Measurements from ENCODE around the gene GRK1.

Gene GRK1

DNA sequence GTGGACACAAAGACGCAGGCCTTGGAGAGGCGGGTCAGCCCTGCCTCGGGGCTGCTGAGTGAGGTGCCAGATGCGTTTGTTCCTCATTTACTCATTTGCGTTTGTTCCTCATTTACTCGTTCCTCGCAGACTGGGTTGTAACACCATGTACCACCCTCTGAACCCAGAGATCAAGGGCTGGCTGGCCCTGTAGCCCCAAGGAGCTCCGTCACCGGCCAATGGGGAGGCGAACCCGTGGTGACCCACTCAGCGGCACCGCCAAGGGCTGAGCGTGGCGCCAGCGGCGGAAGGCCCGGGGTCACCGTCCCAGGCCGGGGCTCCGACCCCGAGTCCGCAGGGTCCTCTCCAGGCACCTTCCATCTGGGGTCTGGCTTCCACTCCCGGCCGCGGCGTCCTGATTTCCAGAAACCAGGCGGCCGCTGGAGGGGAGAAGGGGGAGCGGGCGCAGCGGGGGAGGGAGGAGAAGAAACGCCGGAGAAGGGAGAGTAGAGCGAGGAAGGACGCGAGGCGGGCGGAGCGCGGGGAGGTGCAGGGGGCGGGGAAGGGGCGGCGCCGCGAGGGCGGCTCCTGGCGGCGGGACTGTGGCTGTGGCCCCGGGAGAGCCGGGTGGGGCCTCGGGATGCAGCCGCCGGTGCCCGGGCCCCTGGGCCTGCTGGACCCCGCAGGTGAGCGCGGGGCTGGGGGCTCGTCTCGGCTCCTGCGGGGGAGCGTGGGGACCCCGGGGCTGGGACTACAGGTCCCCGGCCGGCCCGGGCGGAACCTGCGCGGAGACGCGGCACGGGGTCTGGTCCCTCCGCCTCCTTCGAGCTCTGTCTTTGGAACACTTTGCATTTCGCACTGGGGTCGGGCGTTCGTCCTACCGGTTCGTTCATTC lies 91.9 kb downstream of the GRK1 start, which contains the start of gene TMEM255B:
TSS of gene TMEM255B (plus strand) at position 576 of the 874 bp plus-strand sequence. CDS start at position 620, 44 bp downstream.
- DNase-seq (ENCODE audit: low read depth) = peak; percentile 64

DNA sequence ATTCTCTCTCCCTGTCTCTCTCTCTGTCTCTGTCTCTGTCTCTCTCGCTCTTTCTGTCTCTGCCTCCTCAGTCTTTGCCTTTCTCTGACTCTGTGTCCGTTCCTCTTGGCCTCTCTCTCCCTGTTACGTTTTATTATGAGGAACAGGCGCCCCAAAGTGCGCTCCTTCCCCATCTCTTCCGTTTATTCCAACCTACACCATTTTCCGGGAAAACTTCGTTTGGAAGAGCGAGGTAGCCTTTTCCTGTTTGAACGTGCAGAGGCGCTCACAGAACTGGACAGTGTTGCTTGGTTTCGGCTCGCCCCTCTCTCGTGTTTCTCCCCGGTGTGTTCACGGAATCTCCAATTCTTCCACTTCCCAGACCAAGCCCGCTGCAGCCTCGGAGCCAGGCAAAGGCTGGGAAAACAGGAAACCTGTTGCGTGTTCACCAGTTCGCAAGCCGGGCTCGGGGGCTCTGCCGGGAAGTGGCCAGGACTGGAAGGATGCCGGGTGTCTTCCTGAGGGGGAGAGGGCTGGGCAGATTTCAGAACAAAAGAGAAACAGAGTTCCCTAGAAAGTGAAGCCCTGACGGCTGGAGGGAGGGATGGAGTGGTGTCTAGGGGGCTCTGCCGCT lies 92.6 kb downstream of the GRK1 start:
- no peak for DNase-seq (ENCODE audit: low read depth)

GRCh38 chr13:113761136-113761535 lies 94.1 kb downstream of the GRK1 start:
- no peak for DNase-seq (ENCODE audit: low read depth)

DNA sequence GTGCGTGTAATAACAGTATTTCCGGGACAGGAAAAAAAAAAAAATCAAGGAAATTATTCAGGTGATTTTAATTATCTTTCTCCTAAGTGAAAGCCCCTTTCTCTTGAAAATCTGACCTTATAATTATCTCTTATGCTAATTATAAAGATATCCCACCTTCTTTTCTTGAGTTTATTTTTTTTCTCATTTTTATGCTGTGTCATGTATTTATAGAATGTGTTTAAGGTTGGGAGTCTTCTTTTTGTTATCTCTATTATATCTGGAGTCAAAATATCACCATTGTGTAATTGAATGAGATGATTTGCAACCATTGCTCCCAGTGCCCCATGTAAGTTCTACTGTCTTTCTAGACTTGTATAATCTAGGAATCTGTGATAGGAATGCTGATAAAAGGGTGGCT lies 95.1 kb downstream of the GRK1 start:
- no peak for DNase-seq (ENCODE audit: low read depth)

GRCh38 chr13:113762538-113762937 lies 95.5 kb downstream of the GRK1 start:
- DNase-seq (ENCODE audit: low read depth) = no peak

GRCh38 chr13:113763254-113763653 lies 96.2 kb downstream of the GRK1 start:
- no peak for DNase-seq (ENCODE audit: low read depth)

DNA sequence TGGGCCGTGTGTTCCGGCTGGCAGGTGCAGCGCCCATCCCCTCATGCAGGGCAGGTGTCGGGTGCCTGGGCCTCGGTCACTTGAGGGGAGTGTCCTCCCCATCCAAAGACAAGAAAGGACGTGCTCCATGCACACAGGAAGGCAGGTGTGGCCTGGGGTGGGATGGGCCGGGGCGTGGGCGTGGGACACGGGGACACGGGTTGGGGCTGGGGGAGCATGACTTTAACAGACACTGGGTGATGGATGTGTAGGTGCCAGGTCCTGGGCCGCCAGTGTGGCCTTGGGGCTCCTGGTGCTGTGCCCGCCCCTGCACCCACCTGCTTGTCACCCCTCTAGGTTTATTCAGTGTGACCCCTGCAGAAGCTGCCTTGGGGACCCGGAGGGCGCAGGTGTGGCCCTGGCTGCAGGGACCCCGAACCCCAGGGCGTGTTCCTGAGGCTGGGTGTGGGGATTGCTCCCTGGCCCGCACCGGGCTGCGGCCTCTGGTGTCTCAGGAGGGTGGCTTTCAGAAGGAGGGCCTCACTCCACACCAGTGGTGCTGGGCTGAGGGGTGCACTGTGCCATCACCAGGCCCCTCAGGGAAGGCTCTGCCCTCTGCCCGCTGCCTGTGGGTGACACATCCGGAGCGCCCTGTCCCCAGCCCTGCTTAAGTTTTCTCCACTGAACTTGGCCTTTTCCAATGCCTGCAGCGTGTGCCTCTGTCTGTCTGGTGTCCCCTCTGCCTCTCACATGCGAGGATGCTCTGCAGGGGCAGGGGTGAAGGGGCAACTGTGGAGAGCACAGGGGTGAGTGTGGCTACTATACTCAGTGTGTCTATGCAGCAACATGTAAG lies 97.2 kb downstream of the GRK1 start:
- no peak for DNase-seq (ENCODE audit: low read depth)

GRCh38 chr13:113764793-113765563 lies 98.0 kb downstream of the GRK1 start:
- no peak for DNase-seq (ENCODE audit: low read depth)

DNA sequence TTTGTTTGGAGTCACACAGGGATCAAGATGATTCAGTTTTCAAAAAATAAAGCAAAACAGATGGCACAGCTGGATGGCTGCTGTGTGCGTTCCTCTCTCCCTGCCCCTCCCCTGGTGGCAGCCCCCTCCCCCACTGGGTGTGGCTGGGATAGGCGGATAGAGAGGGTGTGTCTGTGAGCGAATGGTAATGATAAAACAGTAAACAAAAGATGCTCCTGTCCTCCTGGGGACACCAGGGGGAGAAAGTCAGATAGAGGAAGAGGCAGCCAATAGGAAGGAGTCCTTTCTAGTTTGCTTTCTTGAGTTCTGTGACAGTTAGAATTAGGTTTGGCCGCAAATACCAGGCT lies 98.5 kb downstream of the GRK1 start:
- peak; percentile 27 for DNase-seq (ENCODE audit: low read depth)

DNA sequence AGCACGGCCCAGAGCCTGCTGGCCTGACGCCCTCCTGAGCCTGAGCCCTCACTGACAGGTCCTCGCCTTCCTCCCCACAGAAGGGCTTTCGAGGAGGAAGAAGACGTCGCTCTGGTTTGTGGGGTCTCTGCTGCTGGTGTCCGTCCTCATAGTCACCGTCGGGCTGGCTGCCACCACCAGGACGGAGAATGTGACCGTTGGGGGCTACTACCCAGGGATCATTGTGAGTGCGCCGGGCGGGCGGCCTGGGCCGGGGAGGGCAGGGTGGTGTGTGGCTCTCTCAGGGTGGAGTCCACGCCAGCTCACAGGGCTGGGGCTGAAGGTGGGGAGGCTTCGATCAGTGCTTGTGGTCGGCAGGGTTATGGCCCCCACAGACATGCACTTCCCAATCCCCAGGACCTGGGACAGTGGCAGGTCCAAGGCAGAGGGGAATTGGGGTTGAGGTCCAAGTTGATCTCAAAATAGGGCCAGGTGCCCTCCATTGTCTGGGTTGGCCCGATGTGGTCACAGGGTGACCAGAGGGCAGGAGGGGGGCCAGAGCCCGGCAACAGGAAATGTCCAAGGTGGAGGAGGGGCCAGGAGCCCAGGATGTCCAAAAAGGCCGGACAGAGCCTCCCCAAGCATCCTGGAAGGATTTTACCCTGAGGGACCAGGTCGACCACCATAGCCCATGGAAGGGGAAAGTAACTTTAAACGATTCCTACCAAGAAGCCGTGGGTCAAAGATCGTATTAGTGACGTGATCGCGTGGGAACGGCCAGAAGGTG lies 99.2 kb downstream of the GRK1 start:
- no peak for DNase-seq (ENCODE audit: low read depth)

GRCh38 chr13:113767366-113767765 lies 100.3 kb downstream of the GRK1 start:
- peak; percentile 38 for DNase-seq (ENCODE audit: low read depth)

- no peak for DNase-seq (ENCODE audit: low read depth)
Measured at GRCh38 chr13:113768018-113768905, 101.2 kb downstream of the GRK1 start.

GRCh38 chr13:113769106-113769505 lies 102.1 kb downstream of the GRK1 start:
- no peak for DNase-seq (ENCODE audit: low read depth)

DNA sequence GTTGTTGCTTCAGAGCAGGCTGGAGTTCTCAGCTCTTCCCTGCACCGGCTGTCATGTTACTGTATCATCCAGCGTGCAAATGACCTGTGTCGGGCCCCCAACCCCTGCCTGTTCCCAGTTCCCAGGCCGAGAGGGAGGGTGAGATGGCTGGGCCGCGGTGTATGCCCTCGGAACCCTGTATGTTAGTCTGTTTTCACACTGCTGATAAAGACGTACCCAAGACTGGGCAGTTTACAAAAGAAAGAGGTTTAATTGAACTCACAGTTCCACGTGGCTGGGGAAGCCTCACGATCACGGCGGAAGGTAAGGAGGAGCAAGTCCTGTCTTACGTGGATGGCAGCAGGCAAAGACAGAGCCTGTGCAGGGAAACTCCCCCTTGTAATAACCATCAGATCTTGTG lies 102.9 kb downstream of the GRK1 start:
- DNase-seq (ENCODE audit: low read depth) = no peak

GRCh38 chr13:113770441-113770840 lies 103.4 kb downstream of the GRK1 start:
- no peak for DNase-seq (ENCODE audit: low read depth)

- DNase-seq (ENCODE audit: low read depth) = no peak
Measured at GRCh38 chr13:113770937-113771336, 103.9 kb downstream of the GRK1 start.

DNA sequence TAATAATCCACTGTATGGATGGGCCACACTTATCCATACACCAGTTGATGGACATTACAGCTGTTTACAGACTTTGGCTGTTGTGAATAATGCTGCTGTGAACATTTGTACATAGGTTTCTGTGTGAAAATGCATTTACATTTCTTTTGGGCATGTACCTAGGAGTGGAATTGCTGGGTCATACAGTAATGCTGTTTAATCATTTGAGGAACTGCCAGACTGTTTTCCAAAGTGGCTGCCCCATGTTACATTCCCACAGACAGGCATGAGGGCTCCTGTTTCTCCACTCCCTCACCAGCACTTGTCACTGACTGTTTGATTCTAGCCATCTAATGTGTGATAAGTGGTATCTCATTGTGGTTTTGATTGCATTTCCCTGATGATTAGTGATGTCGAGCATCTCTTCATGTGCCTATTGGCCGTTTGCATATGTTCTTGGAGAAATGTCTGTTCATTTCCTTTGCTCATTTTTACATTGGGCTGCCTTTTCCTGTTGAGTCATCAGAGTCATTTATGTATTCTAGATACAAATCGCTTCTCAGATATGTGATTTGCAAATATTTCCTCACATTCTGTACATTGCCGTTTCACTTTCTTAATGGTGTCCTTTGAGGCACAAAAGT lies 104.8 kb downstream of the GRK1 start:
- no peak for DNase-seq (ENCODE audit: low read depth)

- DNase-seq (ENCODE audit: low read depth) = peak; percentile 43
Measured at GRCh38 chr13:113774177-113775107, 107.4 kb downstream of the GRK1 start.
